Measurements from ENCODE around the gene PHF19. TPM values are rescaled to one million over a fixed set of nuclear protein-coding genes. Genes with fewer than 3 reads are reported as not detected.
A peak's percentile ranks its signal among the peaks of the same experiment; 100 is the strongest.

PHF19 gene
- total RNA-seq, 1 donor from 2014 or later, result 40.5 TPM

- no peak for DNase-seq (ENCODE audit: low read depth, low spot score)
Measured at GRCh38 chr9:120855827-120856670, 20.9 kb downstream of the PHF19 start.

DNA sequence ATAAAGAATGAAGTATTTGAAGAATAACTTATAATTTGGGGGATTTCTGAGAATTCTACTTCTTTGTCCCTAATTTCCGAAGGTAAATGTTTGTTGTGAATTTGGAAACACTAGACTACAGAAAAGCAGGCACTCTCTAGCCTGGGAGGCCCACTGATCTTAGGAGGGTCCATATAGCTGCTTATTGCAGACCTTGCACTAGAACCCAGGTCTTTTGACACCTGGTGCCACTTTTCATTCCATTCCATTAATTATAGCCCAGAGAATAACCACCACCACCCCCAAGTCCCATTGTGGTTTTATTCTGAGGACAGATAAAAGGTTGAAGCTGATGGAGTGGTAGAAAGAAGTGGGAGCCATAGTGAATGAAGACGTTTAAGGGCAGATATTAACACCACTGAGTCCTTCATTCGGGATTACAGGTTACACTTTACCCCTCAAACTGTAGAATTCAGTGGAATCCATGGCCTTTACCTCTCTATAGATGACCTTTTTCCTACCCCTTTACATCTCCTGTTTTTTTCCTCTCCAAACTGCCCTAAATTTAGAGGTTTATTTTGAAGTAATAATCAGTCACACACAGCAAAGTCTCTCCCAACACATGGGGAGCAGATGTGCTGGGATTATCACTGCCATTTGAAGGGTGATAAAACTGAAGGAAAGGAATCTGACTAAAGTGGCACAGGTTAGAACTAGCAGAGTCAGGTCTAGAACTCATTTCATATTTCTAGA, 22.2 kb downstream of the PHF19 start:
- DNase-seq (ENCODE audit: low read depth, low spot score), result no peak

DNA sequence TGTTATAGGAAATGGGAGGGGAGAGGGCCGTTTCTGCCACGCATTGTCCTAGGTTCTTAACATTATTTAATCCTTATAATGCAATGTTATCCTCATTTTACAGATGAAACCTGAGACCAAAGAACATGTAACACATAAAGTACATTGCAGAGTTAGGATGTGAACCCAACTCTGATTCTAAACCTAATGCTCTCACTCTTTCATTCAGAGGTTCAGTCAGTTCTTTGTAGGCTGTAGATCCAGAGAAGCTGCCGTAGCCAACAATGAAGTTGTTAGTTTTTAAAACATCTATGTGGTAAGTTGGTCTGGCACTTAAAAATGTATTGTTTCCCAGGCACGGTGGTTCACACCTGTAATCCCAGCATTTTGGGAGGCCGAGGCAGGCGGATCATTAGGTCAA, 23.8 kb downstream of the PHF19 start:
- no peak for DNase-seq (ENCODE audit: low read depth, low spot score)

- no peak for DNase-seq (ENCODE audit: low read depth, low spot score)
Measured at GRCh38 chr9:120852240-120853010, 24.6 kb downstream of the PHF19 start.

- no peak for DNase-seq (ENCODE audit: low read depth, low spot score)
Measured at GRCh38 chr9:120851449-120851848, 25.5 kb downstream of the PHF19 start.

DNA sequence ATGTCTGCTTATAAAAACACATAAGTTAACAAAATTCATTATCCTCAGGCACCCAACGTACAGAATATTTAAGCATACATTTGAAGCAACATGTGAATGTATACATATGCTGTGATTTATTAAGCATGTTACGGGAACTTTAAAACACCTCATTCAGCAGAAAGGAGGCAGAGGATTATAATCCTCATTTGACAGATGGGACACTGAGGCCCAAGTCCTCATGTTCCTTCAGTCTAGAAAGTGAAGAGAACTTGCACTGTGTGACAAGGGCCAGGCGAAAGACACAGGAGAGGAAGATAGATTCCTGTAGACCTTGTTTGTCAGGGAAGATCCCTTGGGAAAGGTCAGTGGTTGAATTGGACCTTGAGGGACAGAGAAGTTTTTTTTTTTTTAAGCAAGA, 26.7 kb downstream of the PHF19 start:
- no peak for DNase-seq (ENCODE audit: low read depth, low spot score)

- DNase-seq (ENCODE audit: low read depth, low spot score), result no peak
Measured at GRCh38 chr9:120846906-120847305, 30.1 kb downstream of the PHF19 start.

- no peak for DNase-seq (ENCODE audit: low read depth, low spot score)
Measured at GRCh38 chr9:120846251-120846889, 30.6 kb downstream of the PHF19 start.

DNA sequence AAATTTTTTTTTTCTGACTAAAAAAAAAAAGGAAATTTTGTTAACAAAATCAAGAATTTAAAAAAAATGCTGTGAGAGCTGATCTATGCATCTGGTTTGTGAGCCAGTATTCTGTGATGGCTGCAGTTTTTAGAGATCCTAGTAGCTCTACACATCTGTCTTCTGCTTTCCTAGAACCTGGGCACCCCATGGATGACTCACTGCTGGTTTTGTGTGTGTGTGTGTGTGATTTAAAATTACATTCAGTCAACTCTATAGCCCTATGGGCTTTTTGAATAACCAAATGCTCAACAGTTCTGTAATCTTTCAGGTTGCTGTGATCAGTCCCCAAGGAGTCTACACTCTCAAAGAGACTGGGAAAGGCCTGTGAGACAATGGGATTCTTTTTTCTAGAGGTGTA, 31.7 kb downstream of the PHF19 start:
- no peak for DNase-seq (ENCODE audit: low read depth, low spot score)

GRCh38 chr9:120842685-120843485, 34.1 kb downstream of the PHF19 start, which contains the start of gene PSMD5:
Gene PSMD5, minus strand, starts transcription at chr9:120842922. Its CDS starts 13 bp downstream, at chr9:120842909.
- DNase-seq (ENCODE audit: low read depth, low spot score), result peak; percentile 97

DNA sequence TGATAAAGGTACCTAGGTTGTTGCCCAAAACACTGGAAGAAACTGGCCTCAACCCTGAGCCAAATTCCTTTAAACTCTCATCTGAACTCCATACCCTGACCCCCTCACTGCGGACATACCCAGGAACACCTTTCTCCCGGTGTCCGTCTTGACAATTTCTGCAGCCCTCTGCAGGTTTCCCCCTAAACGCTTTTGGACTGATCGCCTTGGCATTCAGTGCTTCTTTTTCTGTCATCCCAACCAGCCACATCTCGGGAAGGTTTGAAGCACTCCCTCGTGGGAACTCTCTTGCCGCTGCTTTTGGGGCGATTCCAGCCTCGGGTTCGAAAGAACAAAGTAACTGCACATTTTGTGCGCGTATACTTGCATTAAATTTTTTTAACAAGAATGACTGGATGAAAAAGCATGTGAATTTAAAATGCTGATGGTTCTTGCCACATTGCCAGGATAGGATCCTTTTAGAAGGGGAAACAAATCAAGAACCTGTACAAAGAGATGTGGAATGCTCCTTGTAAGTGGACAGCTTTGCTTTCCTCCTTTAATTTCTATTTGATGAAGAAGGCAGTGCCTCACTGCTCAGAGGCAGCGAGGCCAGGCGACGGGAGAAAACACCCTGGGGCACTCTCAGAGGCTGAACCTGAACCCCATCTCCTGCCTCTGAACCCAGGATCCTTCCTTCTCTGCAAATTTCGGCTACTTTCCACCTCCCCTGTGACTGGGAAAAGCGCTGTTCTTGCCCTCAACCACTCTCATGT, 34.9 kb downstream of the PHF19 start:
- DNase-seq (ENCODE audit: low read depth, low spot score), result no peak

GRCh38 chr9:120839146-120839545, 37.8 kb downstream of the PHF19 start:
- DNase-seq (ENCODE audit: low read depth, low spot score), result no peak

DNA sequence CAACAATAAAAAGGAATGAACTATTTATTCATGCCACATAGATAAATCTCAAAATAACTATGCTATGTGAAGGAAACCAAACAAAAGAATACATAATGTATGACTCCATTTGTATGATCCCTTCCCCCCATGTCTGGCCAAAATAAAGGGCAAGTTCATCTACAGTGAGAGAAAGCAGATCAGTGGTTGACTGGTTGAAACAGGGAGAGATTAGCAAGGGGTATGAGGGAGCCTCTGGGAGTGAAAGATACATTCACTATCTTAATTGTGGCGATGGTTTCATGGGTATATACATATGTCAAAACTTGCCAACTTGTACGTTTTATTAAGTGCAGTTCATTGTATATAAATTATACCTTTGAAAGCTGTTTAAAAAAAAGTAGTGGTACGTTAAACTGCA, 39.1 kb downstream of the PHF19 start:
- no peak for DNase-seq (ENCODE audit: low read depth, low spot score)

GRCh38 chr9:120833325-120833724, 43.7 kb downstream of the PHF19 start:
- no peak for DNase-seq (ENCODE audit: low read depth, low spot score)

- DNase-seq (ENCODE audit: low read depth, low spot score), result no peak
Measured at GRCh38 chr9:120832807-120833206, 44.2 kb downstream of the PHF19 start.

DNA sequence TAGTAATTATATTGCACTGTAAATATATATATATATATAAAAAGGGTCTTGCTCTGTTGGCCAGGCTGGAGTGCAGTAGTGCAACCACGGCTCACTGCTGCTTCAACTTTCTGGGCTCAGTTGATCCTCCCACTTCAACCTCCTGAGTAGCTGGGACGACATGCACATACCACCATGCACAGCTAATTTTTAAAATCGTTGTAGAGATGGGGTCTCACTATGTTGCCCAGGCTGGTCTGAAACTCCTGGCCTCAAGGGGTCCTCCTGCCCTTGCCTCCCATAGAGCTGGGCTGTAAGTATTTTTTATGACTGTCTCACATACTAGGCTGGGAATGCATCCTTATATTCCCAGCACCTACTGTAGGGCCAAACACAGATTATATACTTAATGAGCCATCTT, 46.1 kb downstream of the PHF19 start:
- no peak for DNase-seq (ENCODE audit: low read depth, low spot score)

DNA sequence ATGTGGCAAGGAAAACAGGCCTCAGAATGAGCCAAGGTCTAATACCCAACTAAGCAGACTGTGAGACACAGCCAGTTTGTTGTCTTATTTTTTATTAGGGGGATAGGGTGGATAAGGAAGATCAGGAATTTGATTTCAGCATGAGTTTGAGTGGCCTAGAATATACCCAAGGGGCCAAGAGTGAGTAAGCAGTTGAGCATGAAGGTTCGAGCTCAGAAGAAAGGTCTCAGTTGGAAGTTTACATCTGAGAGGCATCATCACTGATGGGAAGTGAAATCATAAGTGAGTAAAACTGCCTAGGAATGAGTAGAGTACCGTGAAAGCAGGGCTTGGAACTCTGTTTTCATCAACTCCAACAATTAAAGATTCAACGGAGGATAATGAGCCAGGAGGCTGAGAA, 46.8 kb downstream of the PHF19 start:
- DNase-seq (ENCODE audit: low read depth, low spot score), result no peak

- DNase-seq (ENCODE audit: low read depth, low spot score), result no peak
Measured at GRCh38 chr9:120829650-120830049, 47.3 kb downstream of the PHF19 start.

GRCh38 chr9:120820095-120820494, 56.9 kb downstream of the PHF19 start:
- DNase-seq (ENCODE audit: low read depth, low spot score), result no peak

DNA sequence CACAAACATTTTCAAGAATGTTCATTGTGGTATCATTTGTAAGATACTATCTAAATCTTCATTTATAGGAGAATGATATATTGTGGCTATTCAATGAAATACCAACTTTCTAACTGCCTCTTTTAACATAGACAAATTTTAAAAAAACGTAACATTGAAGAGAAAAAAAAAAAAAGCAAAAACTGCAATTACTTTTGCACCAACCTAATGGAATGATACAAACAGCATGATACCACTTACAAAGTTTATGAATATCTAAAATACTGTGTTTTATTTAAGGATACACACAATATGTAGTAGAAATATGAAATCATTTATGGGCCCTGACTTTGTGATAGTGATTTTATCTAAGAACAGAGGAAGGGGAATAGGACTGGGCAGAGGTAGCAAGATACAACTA, 58.4 kb downstream of the PHF19 start:
- DNase-seq (ENCODE audit: low read depth, low spot score), result no peak

Measured in pulmonary artery endothelial cell (primary cell).